Left lobe of liver (tissue), 2 donors: ENCODE data around the gene DHCR24. TPM values are rescaled to one million over a fixed set of nuclear protein-coding genes. Genes with fewer than 3 reads are reported as not detected.
A peak's percentile ranks its signal among the peaks of the same experiment; 100 is the strongest.

Source experiments
- ATAC-seq: fragments of 200-7000 bp; cut with Tn5 transposase; one replicate; pipeline ENCODE4 v1.9.1; 2020; ENCODE audit warnings: mild to moderate bottlenecking, moderate library complexity
- DNase-seq: peaks from one replicate; pipeline ENCODE4 v3.0.0-alpha.2; 2020; ENCODE audit warnings: low spot score
- total RNA-seq: library from RNA; stranded (reverse); gene quantifications from one replicate; pipeline ENCODE4 v1.2.1, GENCODE V29; 2021
- donor health status: DM: no; HTN: no; CAD: no; lungs with moderate emphysema.
- donor health status: DM: no; HTN: yes; CAD: no.

DHCR24 gene
- total RNA-seq, 1 donor from 2014 or later: 828 TPM

GRCh38 chr1:54819733-54820132, 67.3 kb downstream of the DHCR24 start:
- DNase-seq (no peak), ATAC-seq (no peak)

DNA sequence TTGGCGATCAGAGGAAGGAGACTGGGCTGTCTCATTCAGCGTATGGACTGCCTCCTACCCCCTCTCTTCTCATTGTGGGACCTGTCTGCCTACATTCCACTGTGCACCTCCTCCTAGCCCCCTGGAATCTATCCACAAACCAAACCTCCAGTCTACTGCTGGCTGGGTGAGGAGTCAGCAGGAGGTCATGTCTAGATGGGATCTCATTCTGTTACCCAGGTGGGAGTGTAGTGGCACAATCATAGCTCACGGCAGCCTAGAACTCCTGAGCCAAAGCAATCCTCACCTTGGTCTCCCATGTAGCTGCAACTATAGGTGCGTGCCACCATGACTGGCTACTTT, 67.8 kb downstream of the DHCR24 start:
- DNase-seq (peak; percentile 18), ATAC-seq (no peak)

DNA sequence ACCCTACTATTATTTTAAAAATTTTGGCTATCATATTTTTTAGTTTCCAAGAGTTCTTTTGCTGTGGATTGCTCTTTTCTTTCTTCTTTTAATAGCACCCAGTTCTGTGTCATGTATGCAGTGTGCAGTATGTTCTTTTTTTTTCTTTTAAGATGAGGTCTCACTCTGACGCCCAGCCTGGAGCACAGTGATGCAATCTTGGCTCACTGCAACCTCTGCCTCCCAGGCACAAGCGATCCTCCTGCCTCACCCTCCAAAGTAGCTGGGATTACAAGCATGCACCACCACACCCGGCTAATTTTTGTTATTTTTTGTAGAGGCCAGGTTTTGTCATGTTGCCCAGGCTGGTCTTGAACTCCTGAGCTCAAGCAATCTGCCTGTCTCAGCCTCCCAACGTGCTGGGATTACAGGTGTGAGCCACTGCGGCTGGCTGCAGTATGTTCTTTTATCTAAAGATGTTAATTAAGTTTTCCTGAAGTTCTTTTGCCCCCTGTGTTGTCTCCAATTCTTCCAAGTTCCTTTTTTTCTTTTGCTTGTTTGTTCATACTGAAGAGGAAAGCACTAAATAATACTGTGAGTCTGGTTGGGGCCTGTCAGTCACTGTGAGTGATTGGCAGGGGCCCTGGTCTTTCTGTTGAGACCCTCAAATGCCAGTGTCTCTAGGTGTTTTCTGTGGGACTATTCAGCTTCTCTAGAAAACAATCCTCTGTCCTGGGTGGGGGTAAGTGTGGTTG, 68.4 kb downstream of the DHCR24 start:
- ATAC-seq (no peak), DNase-seq (peak; percentile 10)

DNA sequence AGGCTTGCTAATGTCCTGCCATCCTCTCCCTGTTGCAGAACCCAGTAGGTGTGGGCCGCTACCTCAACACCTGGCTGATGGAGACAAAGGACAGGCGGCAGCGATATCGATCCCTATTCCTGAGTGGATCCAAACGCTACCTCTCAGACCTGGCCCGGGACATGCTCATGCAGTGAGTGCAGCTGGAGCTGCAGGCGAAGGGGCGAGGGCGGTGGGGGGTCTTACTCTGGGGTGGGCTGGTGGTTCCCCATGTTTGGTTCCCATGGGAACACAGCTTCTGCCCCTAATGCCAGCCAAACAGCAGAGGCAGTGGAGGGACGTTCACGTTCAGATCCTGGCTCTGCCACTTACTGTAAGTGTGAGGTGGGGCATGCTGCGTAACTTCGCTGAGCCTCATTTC, 70.0 kb downstream of the DHCR24 start:
- DNase-seq: peak; percentile 19
- no peak for ATAC-seq

DNA sequence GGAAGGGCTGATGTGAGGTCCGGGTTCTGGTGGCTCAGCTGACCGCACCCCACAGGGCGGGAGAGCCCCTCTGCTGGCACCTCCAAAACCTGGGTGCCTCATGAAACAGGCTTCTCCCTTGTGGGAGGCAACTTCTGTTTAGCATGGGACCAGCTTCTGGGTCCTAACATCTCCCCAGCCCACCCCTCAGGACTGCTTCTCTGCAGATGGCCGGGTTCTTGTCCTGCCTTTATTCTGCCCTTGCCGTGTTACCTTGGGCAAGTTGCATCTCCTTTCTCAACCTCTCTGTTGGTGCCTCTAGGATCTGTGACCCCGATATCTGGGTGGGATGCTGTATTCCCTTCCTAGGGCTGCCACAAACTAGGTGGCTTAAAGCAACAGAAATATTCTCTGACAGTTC, 70.9 kb downstream of the DHCR24 start:
- DNase-seq: peak; percentile 19
- ATAC-seq: no peak

DNA sequence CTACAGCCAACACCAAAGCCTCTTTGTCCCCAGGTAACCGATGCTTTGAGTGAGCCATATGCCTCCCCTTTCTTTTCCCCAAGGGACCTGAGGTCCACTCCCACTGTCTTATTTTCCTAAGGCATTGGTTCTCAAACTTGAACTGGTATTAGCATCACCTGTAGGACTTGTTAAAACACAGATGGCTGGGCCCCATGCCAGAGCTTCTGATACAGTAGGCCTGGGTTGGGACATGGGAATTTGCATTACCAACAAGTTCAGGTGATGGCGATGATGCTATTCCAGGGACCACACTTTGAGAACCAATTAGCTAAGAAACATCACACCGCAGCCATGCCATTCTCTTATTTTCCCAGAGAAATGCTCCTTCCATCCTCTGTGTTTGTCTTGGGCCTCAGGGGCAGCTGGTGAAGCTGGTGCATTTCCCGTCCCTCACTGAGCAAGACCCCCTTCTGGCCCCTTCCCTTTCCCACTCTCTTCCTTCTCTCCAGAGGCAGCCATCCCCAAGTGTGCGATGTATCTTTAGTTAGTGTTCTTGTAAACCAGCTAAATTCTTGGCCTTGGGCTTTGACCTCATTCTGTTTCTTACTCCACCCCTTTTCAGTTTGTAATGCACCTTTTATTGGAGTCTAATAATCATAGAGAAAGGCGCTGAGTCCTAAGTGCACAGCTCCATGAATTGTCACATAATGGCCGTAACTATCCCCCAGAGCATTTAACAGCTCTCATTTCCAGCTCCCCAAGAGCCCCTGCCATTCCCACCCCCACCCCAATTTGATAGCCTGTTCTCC, 71.7 kb downstream of the DHCR24 start:
- DNase-seq: peak; percentile 16
- no peak for ATAC-seq

DNA sequence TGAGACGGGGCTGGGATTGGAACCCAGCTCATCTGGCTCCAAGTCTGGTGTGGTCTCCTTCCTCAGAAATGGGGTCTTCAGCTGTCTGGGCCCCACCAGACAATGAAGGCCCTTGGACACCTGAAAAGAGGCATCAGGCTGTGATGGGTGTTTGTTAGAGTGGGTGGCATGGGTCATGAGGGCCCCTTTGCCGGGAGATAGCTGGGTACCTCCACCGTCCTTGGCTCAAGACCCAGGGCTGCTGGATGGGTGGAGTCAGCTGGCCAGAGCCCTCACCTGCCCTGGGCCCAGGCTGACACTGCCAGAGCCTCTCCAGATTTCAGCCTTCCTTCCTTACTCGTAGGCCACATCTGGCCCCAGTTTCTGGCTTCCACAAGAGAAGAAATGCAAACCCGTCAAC, 72.4 kb downstream of the DHCR24 start:
- DNase-seq (peak; percentile 26), ATAC-seq (no peak)

DNA sequence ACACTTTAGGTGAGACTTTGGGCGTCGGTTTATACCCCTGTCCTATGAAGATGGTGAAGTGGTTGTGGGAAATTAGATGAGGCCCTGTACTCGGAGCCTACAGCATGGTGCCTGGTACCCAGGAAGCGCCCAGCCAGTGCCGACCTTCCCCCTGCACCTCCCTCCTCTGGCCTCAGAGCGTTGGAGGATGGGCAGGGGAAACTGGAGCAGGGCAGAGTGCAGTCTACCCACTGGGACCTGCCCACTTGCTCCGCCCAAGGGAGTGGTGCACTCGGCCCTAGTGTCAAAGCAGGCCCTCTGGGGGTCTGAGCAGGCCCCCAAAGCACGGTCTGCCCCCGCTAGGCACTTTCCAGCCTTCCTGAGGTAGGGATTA, 72.9 kb downstream of the DHCR24 start:
- ATAC-seq (no peak), DNase-seq (peak; percentile 43)

DNA sequence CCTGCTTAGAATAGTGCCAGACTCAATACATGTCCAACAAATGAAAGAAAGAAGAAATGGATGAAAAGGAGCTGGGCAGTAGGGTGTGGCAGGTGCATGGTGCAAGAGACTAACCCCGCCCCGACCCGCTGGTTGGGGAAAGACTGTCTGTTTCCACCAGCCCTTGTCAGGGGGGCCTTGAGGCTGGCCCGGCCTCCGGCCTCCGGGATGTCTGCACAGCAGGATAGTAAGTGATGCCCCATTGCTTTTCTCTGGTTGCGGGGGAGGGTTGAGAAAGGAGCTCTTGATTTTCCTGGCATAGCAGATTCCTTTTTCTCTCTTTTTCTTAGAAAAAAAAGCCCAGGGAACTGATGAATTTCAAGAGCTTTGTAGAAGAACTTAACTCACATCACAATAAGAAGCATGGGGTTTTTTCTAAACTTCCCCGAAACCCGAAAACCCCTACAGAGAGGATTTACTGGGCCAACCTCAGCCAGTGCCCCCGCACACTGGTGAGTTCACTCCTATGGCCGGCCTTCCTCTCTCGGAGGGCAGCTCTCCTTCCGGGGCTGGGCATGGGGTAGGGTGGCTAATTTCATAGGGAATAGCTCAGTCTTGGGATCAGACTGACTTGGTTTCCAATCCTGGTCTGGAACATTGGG, 73.4 kb downstream of the DHCR24 start:
- ATAC-seq (no peak), DNase-seq (peak; percentile 14)

- DNase-seq: peak; percentile 38
- no peak for ATAC-seq
Observed at GRCh38 chr1:54812801-54813484, 74.1 kb downstream of the DHCR24 start.

DNA sequence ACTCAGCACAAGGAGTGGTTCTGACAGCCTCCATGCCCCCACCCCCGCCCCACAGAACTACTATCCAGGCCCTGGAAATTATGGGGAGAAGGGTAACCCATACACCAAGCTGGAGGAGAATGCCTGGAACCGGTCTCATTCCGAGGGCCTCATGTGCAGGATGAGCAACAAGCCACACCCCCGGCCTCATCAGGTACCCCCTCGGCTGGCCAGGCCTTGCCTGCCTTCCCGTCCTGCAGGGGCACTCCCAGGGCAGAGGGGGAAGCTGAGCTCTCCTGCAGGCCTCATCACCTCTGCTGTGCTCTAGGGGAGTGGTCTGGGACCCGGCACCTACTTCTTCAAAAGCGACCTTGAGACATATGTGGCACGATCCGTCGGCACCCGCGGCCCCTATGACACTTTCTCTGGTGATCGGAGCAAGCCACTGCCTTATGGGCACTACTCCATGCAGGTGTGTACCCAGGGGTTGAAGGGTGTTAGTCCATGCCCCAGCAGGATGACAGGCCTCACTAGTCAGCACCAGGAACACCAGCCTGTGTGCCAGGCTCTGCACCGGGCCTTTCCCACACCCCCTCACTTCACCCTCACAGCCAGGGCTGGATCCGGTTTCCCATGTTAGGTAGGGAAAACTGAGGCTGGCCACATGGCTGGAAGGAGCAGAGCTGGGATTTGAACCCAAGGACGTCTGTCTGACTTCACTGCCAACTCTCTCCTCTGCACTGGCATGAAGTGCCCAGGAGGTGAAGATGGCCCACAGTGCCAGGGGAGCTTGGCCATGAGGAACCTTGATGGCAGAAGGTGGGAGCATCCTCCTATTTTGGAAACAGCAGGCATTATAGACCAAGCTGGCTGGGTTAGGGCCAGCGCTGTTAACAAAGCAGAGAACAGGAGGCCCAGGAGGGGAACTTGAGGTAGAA, 75.0 kb downstream of the DHCR24 start:
- peak; percentile 45 for DNase-seq
- no peak for ATAC-seq

DNA sequence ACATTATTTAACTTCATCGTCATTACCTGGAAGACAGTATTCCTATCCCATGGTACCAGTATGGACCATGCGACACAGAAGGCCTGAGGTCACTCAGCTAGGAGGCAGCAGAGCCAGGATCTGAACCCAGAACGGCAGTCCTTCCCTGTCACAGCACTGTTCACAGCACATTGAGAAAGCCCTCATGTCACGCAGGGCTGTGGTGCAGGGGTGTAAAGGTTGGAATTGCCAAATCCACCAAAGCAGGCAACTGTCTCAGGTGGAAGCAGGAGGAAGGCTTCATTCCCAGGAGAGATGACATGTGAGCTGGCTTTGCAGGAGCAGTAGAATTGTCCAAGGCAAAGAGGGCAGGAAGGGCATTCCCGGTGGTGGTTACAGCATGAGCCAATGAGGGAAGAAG, 75.9 kb downstream of the DHCR24 start:
- ATAC-seq: peak; percentile 59
- DNase-seq: peak; percentile 68

GRCh38 chr1:54810153-54810942, 76.6 kb downstream of the DHCR24 start:
- ATAC-seq: peak; percentile 92
- peak; percentile 82 for DNase-seq

DNA sequence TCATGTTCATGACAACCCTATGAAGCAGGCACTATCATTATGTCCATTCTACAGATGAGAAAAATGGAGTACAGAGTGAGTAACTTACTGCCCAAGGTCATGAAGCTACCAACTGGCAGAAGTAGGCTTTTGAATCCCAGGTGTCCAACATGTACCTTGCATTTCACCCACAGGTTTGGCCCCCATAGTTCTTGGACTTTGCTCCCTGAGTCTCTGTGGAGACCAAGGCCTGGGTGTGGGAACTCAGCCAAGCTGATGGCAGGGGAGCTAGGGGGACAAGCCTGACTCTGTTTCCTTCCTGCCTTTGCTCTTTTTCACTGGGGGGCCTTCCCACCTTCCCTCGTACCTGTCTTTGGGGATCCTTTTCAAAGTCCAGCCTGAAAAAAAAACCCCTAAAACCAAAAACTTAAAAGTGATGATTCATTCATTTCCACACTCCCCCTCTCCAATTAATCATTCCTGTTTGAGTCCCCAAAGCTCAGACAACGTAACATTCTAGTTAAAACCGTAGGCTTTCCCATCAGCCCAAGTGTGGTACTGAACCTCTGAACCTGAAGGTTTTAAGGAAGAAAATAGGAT, 77.4 kb downstream of the DHCR24 start:
- ATAC-seq: no peak
- peak; percentile 44 for DNase-seq

- DNase-seq (peak; percentile 70), ATAC-seq (peak; percentile 41)
Observed at GRCh38 chr1:54808443-54809207, 78.4 kb downstream of the DHCR24 start.

GRCh38 chr1:54807756-54808155, 79.2 kb downstream of the DHCR24 start:
- DNase-seq (peak; percentile 33), ATAC-seq (no peak)

DNA sequence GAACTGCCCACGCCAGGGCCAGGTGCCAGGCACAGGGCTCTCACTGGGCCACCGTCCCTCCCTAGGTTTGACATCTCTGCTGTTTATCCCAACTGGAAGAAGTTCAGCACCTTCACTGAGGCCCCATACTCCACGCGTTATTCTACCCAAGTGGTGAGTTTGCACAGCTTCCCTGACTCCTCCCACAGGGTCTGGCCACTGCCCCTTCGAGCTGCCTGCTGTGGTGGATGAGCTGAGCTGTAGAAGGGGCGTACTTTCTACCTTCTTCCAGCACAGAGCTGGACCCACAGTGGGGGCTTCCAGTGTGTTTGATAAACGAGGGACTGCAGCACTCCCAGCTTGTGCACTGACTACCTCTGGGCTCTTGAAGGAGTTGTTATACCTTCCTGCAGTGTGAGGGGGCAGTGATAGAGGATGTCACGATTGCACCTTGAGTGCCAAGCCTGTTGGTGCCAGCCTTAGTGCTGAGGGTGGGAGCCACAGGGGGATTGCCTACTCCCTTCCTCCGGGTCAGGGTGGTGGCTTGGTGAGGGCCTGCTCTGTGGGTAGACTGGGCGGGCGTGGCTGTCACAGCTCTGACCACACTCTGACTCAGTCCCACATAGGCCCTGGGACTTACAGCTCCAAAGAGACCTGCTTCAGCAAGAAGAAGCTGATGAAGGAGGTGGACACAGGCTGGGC, 79.9 kb downstream of the DHCR24 start:
- DNase-seq: peak; percentile 48

DNA sequence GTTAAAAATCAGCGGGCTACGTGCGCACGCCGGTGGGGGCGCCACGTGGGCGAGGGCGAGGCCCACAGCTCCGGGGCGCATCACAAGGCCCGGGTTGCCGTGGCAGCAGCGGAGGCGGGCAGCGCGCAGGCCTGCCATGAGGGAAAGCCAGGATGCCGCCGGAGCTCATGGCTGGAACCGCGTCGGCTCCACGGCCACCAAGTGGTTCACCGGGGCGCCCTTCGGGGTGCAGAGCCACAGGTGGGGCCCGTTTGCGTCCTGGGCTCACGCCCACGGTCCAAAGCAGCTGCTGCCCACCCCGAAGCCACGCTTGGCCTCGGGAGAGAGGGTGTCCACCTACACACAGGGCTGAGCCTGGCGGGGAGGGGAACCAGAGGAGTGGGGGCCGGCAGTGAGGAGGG, 81.0 kb downstream of the DHCR24 start:
- ATAC-seq (no peak), DNase-seq (peak; percentile 39)

More for the DNA sequence above, 79.9 kb downstream of the DHCR24 start:
- no peak for ATAC-seq
